ENCODE measurements around the gene WDFY1.

GRCh38 chr2:223934870-223935269, 10.3 kb downstream of the WDFY1 start:
- TF ChIP-seq CTCF (IDR thresholded peaks at IDR 0.05; ENCODE audit: low read length): no peak
- TF ChIP-seq EZH2 (IDR thresholded peaks at IDR 0.05; ENCODE audit: borderline replicate concordance, low read length): no peak
